HG03460 (cell line): ENCODE results near the gene NECTIN1.

ENCODE experiments used
- ATAC-seq: cut with Tn5 transposase; IDR thresholded peaks from one replicate; pipeline ENCODE4 v1.9.1; 2021; ENCODE audit not compliant: unreplicated experiment

The NECTIN1 gene

DNA sequence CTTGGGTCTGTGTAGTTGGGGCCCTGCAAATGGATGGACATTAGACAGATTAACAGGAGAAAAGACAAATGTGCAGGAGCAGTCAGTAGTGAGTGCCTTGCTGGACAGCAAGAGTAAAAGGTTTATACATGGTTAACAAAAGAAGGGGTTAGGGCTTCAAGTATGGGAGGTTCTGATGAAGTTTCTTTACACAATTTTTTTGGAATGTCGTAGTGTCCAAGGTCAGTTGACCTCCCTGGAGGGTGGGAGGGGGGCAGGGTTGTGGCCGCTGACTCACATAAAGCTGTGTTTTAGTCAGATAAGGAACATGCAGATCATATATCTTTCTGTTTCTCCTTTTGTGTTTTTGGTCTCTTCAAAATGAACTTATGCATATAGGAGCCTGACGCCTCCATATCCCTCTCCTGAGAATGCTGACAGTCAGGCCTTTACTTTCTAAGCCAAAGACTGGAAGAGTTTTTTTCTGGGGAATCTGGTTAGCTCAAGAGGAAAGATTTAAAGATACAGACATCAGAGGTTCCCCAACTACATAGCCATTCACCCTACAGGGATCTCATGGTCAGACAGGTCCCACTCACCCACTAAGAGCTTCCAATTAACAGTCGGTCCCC is 134.3 kb downstream of the NECTIN1 start:
- no peak for ATAC-seq

DNA sequence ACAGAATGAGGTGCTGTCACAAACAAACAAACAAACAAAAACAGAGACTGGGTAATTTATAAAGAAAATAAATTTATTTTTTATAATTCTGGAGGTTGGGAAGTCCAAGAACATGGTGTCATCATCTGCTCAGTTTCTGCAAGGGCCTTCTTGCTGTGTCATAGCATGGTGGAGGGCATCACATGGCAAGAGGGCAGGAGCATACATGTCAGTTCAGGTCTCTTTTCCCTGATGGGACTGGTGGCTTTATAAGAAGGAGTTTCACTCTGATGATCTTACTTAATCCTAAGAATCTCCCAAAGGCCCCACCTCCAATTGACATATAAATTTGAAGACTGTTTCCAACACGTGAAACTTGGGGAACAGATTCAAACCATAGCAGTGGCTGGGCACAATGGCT is 135.7 kb downstream of the NECTIN1 start:
- ATAC-seq = no peak

DNA sequence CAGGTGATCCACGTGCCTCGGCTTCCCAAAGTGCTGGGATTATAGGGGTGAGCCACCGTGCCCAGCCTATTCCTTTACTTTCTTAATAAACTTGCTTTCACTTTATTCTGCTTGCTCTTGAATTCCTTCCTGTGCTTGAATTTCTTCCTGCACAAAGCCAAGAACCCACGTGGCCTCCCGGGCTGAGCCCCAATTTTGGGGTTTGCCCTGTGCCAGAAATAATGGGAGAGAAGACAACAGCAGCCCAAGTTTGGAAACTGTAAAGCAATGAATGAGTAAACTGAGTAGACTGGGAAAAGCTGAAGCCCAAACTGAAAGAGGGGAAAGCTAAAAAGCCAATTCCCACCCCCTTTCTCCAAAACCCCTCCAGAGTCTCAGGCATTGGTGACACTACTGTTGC is 136.4 kb downstream of the NECTIN1 start:
- ATAC-seq = no peak

DNA sequence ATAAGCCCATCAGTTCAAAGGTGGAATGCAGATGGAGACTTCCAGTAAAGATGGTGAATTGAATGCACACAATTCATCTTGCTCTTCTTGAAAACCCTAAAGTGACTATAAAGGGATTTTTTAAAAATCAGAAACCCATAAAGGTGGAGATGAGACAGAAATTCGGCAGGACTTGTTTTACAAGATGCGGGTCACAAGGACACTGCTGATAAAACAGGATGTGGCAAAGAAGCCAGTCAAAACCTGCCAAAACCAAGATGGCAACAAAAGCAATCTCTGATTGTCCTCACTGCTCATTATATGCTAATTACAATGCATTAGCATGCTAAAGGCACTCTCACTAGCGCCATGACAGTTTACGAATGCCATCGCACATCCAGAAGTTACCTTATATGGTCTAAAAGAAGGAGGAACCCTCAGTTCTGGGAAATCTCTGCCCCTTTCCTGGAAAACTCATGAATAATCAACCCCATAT is 137.1 kb downstream of the NECTIN1 start:
- ATAC-seq = no peak

- no peak for ATAC-seq
Measured at GRCh38 chr11:119590651-119591351, 138.2 kb downstream of the NECTIN1 start.

- ATAC-seq = no peak
Measured at GRCh38 chr11:119589001-119589400, 140.0 kb downstream of the NECTIN1 start.
